HAP-1 (cell line): ENCODE data around the gene PDE9A.

ENCODE experiments used
- DNase-seq, 2 experiments: peaks; one replicate each; pipeline ENCODE4 v3.0.0-alpha.2; 2016 to 2020; ENCODE audit warnings: low spot score in 2 of 2
- H3K27me3 ChIP-seq: fragments of 250-450 bp; sonication (Bioruptor Pico); 2 replicates; pipeline ENCODE4 v1.5.1; 2020; ENCODE audit warnings: low read depth, mild to moderate bottlenecking, moderate library complexity
- H3K36me3 ChIP-seq: fragments of 250-450 bp; sonication (Bioruptor Pico); replicated peaks from 2 replicates; pipeline ENCODE4 v1.5.1; 2020; ENCODE audit warnings: mild to moderate bottlenecking
- H3K4me1 ChIP-seq: fragments of 250-450 bp; sonication (Bioruptor Pico); 2 replicates; pipeline ENCODE4 v1.5.1; 2020; ENCODE audit warnings: mild to moderate bottlenecking
- H3K4me3 ChIP-seq: fragments of 250-450 bp; sonication (Bioruptor Pico); 2 replicates; pipeline ENCODE4 v1.5.1; 2020; ENCODE audit warnings: mild to moderate bottlenecking, moderate library complexity
- H3K9me3 ChIP-seq: fragments of 250-450 bp; sonication (Bioruptor Pico); 2 replicates; pipeline ENCODE4 v1.5.1; 2020; ENCODE audit warnings: mild to moderate bottlenecking, moderate library complexity
- in situ Hi-C: fragments of 300-500 bp; cut with MboI; formaldehyde crosslinking; loops from 3 replicates; pipeline ENCODE4 v1.14.3; 2020; ENCODE audit warnings: low sequenced_read_pairs, inconsistent platforms, mixed read lengths

Gene PDE9A

DNA sequence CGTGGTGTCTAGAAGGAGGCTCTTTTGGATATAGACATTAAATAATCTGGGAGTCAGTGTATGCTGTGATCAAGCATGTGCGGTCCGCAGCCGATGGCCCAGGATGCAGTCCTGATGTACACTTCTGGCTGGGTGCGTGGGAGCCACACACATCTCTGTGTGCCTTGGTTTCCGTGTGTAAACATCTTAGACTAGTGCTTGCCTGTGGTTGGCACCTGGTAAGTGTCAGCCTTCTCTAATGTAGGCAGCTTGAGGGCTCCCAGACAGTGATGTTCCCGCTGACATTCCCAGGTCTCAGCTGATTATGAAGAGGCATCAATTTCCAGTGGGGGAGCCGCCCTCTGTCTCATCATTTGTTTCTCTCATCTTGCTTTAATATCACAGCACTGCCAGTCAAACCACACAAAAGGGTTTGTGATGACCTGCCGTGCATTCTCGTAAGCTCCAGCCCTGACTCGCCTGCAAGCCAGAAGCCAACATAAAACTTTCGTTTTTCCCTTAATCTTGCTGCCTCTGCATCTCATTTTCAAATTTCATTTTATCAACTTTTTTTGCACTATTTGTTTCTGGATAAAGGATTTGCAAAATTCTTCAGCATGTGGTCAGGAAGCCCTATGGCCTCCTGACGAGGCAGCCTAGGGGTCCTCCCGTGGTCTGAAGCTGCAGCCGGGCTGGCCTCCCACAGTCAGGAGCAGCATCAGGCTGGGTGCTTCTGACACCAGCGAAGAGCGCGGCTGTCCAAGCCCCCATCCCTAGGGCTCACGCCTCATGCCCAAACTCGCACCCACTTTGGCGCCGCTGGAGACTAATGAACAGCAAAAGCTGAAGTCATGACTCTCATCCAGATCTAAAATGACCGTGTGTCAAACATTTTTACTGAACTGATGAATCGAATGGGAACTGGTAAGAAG lies 28.1 kb downstream of the PDE9A start:
- in situ Hi-C loops, result no loop called here
- Histone ChIP-seq H3K4me3 (no peak overlapping the region), H3K27me3 (peaks cover 15% of the 10 kb centered on the region), H3K4me1 (no peaks in the 10 kb centered on the region), H3K9me3 (no peaks in the 10 kb centered on the region), H3K36me3 (no peaks in the 10 kb centered on the region)
- no peak for DNase-seq

- no peaks in the 10 kb centered on the region for H3K4me1 ChIP-seq
- in situ Hi-C loops, result no loop called here
- H3K27me3 ChIP-seq, result peaks cover 10% of the 10 kb centered on the region
- no peaks in the 10 kb centered on the region for H3K9me3 ChIP-seq
- no peak overlapping the region for H3K4me3 ChIP-seq
- H3K36me3 ChIP-seq, result no peaks in the 10 kb centered on the region
- no peak for DNase-seq
Observed at GRCh38 chr21:42682661-42683210, 29.3 kb downstream of the PDE9A start.

GRCh38 chr21:42683371-42684108 lies 30.1 kb downstream of the PDE9A start:
- Histone ChIP-seq H3K4me1 (no peaks in the 10 kb centered on the region), H3K4me3 (no peak overlapping the region)
- no peak for DNase-seq

DNA sequence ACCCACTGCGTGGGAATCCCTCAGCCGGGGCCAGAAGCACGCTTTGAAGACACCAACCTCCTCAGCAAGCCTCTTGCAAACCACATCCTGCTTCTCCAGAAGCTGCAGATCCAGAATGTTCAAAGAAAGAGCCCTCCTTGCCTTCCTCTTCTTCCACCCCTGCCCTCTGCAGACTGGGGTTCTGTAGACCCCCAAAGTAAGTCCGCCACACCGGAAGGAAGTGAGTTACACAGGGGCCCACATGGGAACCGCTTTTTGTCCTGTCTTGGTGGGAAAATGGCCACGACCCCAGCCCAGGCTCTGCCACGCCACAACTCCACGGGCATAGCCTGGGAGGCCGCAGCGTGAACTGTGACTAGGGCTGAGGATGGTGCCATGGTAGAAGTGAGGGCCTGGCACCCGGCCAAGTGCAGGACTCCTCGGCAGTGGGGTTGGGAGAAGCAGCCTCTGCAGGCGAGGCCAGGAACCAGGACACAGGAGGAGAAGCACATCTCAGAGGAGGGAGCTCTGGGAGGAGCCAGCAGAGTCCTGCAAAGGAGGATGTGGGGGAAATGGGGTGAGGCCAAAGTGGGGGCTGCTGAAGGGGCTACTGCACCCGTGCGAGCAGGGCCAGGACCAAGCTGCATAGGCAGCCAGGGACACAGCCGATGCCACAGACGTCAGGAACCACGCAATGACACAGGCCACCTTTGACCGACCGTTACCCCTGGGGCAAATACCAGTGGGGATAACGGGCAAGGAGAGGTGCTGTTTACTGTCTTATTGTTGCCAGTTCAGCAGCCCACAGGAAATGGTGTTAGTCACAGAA lies 30.9 kb downstream of the PDE9A start:
- DNase-seq, result no peak
- Histone ChIP-seq H3K4me3 (no peak overlapping the region), H3K36me3 (no peaks in the 10 kb centered on the region), H3K4me1 (no peaks in the 10 kb centered on the region), H3K9me3 (no peaks in the 10 kb centered on the region), H3K27me3 (no peaks in the 10 kb centered on the region)
- in situ Hi-C loops, result no loop called here

More at GRCh38 chr21:42683371-42684108, 30.1 kb downstream of the PDE9A start:
- peaks cover 2% of the 10 kb centered on the region; the same call in 1 of the 2 replicates for H3K27me3 ChIP-seq
- no peaks in the 10 kb centered on the region for H3K9me3 ChIP-seq
- H3K36me3 ChIP-seq, result no peaks in the 10 kb centered on the region
- in situ Hi-C loops, result no loop called here

GRCh38 chr21:42685036-42685435 lies 31.6 kb downstream of the PDE9A start:
- H3K27me3 ChIP-seq, result no peaks in the 10 kb centered on the region
- DNase-seq, result no peak
- no peak overlapping the region for H3K4me3 ChIP-seq
- no peaks in the 10 kb centered on the region for H3K4me1 ChIP-seq
- no peaks in the 10 kb centered on the region for H3K36me3 ChIP-seq
- no peaks in the 10 kb centered on the region for H3K9me3 ChIP-seq
- in situ Hi-C loops, result no loop called here

DNA sequence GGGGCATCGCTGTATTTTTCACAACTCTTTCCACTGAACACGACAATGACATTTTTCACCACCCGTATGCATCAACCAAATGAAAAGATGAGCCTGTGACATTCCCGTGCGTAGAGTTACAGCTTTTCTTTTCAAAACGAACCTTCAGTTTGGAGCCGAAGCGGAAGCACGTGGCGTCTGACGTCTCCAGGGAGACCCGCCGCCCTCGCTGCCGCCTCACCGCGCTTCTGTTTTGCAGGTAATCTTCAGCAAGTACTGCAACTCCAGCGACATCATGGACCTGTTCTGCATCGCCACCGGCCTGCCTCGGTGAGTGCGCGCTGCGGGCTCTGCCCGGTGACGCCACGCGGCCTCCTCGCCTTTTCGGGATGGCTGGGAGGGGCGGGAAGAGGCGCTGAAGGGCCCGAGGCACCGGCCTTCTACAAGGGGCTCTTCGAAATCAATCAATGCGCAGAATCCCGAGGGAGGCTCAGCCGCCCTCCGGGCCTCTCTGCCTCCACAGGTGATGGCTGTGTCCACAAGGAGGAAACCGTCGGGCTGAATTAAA lies 32.6 kb downstream of the PDE9A start:
- no peaks in the 10 kb centered on the region for H3K36me3 ChIP-seq

DNA sequence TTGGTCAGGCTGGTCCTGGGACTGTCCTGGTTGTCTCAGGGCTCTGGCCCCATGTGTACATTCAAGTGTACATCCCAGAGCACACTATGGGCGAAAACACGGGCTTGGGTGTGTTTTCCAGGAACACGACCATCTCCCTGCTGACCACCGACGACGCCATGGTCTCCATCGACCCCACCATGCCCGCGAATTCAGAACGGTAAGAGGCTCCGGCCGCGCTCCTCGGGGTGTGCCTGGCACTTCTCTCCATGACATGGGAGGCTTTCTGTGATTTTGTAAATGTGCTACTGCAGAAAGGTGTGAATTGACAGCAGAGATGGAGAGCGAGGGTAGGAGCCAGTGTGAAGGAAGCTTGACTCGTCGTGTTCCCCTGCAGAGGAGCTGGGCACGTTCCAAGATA lies 34.4 kb downstream of the PDE9A start:
- no peak overlapping the region for H3K4me3 ChIP-seq
- no peaks in the 10 kb centered on the region for H3K27me3 ChIP-seq
- H3K36me3 ChIP-seq, result no peaks in the 10 kb centered on the region
- DNase-seq, result no peak
- no peaks in the 10 kb centered on the region for H3K4me1 ChIP-seq
- in situ Hi-C loops, result no loop called here
- H3K9me3 ChIP-seq, result no peaks in the 10 kb centered on the region

More for the DNA sequence above, 32.6 kb downstream of the PDE9A start:
- Histone ChIP-seq H3K4me3 (no peak overlapping the region), H3K4me1 (no peaks in the 10 kb centered on the region), H3K9me3 (no peaks in the 10 kb centered on the region), H3K27me3 (no peaks in the 10 kb centered on the region)
- in situ Hi-C loops, result no loop called here
- DNase-seq, result no peak

- no peak overlapping the region for H3K4me3 ChIP-seq
- no peaks in the 10 kb centered on the region for H3K27me3 ChIP-seq
- H3K9me3 ChIP-seq, result no peaks in the 10 kb centered on the region
- DNase-seq, result no peak
- H3K36me3 ChIP-seq, result no peaks in the 10 kb centered on the region
- in situ Hi-C loops, result no loop called here
- H3K4me1 ChIP-seq, result no peaks in the 10 kb centered on the region
Observed at GRCh38 chr21:42688226-42688840, 34.9 kb downstream of the PDE9A start.

DNA sequence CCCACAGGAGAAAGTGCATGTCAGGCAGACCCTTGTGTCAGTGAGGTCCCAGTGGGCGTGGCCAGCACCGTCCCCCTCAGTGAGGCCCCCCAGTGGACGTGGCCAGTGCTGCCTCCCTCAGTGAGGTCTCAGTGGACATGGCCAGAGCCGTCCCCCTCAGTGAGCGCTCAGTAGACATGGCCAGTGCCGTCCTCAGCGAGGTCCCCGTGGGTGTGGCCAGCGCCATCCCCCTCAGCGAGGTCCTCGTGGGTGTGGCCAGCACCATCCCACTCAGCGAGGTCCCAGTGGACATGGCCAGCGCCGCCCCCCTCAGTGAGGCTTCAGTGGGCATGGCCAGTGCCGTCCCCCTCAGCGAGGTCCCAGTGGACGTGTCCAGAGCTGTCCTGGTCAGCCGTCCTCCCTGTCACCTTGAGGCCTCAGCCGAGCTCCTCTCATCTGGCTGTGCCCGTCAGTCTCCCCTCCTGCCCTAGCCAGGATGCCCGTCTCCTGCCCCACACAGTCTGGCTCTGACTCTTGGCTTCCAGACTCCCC lies 35.5 kb downstream of the PDE9A start:
- Histone ChIP-seq H3K27me3 (no peaks in the 10 kb centered on the region), H3K36me3 (no peaks in the 10 kb centered on the region), H3K4me3 (no peak overlapping the region), H3K4me1 (no peaks in the 10 kb centered on the region), H3K9me3 (no peaks in the 10 kb centered on the region)
- DNase-seq, result no peak
- in situ Hi-C loops, result no loop called here

DNA sequence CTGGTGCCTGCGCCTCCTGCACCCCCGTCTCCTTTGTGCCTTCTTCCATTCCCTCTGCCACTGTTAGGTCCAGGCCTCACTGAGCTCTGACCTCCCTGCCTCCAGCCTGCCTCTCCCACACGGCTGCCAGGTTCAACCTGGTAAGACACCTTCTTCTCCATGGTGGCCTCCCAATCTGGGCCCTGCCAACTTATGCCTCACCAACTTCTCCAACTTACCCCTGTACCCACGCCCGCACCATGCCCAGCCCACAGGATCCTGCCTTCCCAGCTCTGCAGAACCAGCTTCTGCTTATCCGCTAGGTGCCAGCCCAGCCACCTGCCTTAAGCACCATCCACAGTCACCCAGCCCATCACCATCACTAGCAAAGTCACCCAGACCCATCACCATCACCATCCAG lies 37.2 kb downstream of the PDE9A start:
- no peak for DNase-seq

GRCh38 chr21:42691901-42692559 lies 38.6 kb downstream of the PDE9A start:
- in situ Hi-C loops, result no loop called here
- no peaks in the 10 kb centered on the region for H3K4me1 ChIP-seq
- H3K27me3 ChIP-seq, result no peaks in the 10 kb centered on the region
- no peaks in the 10 kb centered on the region for H3K36me3 ChIP-seq
- H3K4me3 ChIP-seq, result no peak overlapping the region
- no peak for DNase-seq
- no peaks in the 10 kb centered on the region for H3K9me3 ChIP-seq

More for the DNA sequence above, 37.2 kb downstream of the PDE9A start:
- H3K36me3 ChIP-seq, result no peaks in the 10 kb centered on the region
- no peaks in the 10 kb centered on the region for H3K27me3 ChIP-seq
- in situ Hi-C loops, result no loop called here
- no peaks in the 10 kb centered on the region for H3K9me3 ChIP-seq
- no peak overlapping the region for H3K4me3 ChIP-seq
- H3K4me1 ChIP-seq, result no peaks in the 10 kb centered on the region

DNA sequence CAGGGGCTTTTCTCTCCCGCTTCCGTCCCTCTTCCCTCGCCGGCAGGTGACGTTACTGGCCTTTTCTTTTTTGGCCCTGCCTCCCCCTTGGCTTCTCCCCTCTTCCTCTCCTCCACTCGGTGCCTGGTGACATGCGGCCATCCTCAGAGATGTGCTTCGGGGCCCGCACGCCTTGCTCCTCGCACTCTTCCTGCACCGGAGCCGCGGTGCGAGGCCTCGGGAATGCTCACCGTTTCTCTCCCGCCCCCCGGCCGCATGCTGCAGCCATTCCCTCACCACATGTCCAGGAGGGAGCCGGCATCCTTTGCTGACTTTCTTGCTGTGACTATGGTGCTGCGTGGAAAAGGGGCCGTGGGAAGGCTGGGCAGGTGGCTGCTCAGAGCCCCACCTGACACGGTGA lies 39.3 kb downstream of the PDE9A start:
- no peak for DNase-seq
- Histone ChIP-seq H3K9me3 (no peaks in the 10 kb centered on the region), H3K36me3 (no peaks in the 10 kb centered on the region), H3K4me1 (no peaks in the 10 kb centered on the region), H3K27me3 (no peaks in the 10 kb centered on the region), H3K4me3 (no peak overlapping the region)
- in situ Hi-C loops, result no loop called here
